Measurements from ENCODE around the gene ABCA13.

ABCA13 gene

DNA sequence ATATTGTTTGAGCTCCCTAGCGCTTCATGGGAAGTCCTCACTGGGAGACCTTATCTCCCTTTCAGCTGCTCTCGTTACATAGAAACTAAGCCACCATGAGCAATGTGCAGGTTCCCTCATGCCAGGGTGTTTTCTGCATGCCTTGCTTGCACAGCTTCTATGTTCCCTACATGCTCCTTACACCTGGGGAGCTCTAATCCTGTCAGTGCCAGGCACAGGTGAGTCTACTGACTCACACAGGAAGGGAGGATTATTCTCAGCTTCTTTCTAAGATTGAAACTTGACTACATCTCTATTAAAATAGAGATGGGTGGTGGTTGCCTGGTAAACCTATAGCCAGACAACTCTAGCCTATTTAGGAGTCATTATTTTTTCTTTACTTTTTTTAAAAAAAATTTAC, 377.4 kb downstream of the ABCA13 start:
- no peak for DNase-seq

DNA sequence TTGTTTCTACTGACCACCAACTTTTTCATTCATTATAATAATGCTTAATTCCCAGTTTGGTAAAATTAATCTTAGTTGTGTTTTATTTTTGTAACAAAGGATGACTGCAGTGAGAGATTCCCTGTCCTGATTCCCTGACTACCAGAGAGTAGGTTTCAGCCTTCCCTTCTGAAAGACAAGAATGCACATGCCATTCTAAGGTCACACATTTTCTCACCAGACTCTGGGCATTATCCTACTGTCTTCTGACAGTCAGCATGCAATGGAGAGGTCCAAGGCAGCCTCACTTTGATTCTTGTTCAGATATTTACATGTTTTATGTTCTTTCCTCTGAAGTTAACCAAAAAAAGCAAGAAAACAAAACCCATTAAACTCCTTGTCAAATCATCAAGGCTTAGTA, 380.4 kb downstream of the ABCA13 start:
- no peak for DNase-seq

DNA sequence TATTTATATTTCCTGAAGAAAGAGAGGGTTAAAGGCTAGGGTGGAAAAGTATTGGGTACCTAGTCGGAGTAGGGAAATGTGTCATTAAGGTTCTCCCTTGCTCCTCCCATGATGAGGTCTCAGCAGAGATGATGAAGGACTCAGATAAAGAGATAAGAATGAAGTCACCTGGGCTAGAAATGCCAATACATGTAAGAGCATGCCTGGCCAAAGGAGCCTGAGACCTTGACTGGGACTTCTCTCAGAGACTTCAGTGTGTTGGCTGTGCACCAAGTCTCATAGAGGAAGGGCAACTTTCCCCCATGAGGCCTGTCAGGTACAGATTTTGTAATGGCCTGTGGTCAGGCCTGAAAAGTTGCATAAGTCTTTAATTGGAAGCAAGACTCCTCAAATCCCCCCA, 392.1 kb downstream of the ABCA13 start:
- DNase-seq, result no peak

DNA sequence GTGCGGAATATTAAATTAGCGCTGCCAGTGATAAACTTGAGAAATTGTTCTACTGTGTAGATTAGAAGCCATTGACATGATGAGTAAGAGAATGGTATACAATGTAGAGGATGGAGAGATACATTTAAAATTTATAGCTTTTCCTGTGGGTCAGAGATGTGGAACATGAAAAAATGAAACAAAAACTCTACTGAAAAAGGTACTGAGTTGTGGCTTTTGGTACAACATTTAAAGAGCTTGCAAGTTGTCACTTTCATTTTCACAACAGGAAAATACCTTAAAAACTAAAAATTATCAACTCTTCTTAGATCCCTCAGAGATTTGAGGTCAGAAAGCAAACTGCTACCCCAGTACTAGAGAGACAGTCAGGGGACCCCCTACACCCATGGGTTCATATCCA, 404.3 kb downstream of the ABCA13 start:
- DNase-seq, result no peak

DNA sequence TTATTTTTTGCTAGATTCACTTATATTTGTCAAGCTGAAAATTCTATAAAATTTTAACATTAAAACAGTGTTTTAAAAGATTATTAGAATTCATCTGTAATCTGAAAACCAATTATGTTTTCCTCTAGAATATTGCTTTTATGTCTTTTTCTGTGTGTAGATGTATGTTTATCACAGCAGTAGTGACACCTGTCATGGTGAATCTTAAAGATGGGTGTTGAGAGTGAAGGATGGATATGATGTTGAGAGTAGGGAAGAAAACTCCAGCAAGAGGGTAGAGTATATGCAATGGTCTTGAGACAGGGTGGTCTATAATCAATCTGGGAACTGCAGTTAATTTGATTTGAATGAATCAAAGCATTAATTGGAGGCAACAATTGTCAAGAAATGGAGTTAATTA, 416.2 kb downstream of the ABCA13 start:
- DNase-seq, result no peak

DNA sequence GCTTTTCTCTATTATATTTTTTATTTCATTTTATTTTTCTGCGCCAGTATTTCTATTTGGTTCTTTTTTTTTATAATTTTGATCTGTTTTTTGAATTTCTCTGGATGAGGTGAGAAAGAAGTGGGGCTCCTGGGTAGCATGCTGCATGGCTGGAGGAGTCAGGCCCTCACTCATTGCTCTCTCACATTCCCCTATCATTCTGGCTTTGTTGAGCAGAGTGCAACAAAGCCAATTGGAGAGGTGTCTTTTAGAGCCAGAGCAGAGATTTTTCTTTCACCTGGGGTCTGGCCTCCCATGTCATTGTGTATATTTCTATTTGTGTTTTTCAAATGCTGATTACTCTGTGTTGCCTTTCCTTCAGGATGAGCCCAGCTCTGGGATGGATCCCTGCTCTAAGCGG, 423.1 kb downstream of the ABCA13 start:
- DNase-seq, result no peak

DNA sequence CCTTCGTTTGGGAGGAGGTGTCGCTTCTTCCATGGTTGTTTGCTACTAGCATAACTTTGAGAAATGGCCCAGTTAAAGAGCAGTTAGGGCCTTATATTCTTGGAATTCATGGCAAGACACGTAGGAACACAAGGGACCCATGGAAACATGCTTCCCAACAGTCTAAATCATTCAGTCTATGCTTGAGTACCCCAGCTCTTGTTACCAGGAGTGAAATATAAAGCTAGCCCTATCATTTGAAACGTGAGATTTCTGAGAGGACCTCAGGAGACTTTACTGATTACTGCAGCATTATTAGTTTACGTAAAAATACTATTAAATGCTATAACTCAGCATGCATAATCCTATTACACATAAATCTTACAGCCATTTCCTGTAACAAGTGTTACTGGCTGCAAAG, 424.5 kb downstream of the ABCA13 start:
- no peak for DNase-seq

DNA sequence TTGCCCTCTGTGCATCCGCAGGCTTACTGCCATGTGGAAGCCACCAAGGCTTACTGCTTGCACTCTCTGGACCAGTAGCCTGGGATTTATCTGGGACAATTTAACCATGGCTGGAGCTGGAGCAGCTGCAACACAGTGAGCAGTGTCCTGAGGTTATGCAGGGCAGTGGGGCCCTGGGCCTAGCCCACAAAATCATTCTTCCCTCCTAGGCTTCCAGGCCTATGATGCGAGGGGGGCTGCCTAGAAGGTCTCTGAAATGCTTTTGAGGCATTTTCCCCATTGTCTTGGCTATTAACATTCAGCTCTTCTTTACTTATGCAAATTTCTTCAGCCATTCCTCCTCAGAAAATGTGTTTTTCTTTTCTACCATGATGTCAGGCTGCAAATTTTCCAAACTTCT, 439.4 kb downstream of the ABCA13 start:
- no peak for DNase-seq

DNA sequence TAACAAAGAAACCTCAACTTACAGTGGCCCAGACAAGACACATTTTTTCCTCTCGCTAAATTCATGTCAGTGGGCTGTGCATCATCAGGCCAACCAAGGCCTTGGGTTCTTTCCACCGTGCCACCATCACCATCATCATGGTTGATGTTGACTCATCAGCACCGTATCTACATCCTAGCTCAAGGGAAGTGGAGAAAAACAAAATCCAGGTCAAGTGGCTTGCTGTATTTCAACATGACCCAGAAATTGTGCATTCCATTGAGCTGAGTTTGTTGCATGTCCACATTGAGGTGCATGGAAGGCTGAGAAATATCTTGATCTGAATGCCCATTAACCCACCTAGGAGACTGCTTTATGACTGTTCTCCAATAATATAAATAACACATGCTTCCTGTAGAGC, 440.7 kb downstream of the ABCA13 start:
- no peak for DNase-seq

DNA sequence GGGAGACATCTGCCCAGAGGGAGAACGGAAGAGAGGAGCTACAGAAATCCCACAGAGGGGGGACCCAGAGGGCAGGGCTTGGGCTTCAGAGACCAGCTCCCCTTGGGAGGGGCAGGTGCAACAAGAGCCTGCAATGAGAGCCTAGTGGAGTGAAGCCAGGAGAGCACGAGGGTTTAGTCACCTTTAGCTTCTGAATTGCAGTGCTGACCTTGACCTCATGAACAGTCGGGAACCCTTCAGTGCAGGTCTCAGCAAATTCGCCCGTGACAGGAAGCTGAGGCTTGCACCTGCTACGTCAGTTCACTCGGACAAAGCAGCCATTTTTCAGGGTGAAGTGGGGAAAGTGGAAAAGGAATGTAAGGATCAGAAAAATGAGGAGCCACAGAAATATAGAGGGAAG, 446.2 kb downstream of the ABCA13 start:
- no peak for DNase-seq

DNA sequence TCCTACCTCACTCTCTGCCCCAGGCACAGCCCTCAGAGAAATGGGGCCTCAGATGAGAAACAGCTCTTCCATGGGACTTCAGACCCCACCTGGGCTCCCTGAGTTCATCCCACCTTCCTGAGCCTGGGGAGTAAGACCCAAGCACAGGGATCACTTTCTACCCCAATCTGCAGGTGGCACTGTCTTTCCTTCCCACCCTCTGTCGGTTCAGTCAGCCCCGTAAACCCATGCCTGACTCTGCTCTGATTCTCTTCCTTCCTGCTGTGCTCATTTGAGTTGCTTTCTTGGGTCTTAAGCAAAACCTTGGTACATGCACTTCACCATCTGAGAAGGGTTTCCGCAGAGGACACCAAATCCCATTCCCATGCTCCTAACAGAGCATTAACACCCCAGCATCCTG, 446.7 kb downstream of the ABCA13 start:
- no peak for DNase-seq

DNA sequence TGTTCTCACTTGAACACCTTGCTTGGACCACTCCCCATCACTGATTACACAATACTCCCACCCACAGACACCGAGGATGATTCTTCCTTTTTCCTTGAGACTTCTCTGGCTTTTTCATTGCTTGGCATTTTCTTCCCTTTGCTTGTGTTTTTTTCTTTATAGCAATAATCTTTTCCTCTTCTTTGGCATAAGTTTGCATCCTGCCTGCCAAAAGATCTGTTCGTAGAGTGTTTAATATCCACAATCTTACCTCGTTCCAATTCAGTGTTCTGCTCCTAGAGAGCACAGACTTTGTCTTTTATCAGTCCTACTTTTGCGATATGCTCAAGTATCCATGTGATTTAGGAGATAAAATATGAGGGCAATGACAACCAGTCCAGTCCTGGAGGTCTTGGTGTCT, 449.8 kb downstream of the ABCA13 start:
- no peak for DNase-seq

DNA sequence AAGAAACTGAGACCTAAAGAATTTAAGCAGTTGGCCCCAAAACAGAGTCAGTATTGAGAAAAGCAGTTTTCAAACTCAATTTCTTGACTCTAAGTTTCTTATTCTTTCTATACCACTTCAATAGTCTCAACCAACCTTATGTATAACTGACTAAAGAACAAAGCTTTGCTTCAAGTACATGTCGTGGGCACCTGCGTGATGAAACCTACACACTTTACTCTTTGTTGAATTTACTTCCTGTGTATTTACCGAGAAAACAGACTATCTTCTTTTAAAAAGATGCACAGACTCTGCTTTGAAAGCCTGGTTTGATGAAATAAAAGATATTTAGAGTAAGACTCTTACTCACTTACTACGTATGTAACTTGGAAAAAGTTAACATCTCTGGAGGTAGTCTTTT, 455.9 kb downstream of the ABCA13 start:
- no peak for DNase-seq

DNA sequence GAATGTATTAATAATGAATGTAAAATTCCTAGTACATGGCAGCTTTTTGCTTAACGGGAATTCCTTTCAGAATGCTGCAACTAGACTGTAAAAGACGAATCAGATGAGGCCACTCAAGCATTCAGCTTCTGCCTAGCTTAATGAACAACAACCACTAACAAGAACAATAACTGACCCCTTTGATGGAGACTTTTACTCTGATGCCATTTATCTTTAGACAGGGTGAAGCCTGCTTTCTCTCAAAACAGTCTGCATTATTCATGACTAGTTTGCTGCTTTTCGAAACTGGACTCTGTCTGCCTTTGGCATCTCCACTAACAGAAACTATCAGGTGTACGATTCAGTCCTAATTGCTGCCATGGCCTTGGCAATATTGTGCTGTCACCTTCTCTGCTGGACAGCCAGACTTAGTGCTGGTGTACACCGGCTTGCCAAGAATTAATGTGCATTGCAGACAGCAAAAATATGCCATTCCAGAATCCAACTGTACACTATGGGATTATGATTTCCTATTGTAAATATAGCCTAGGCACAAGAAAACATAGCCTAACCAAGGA, 457.6 kb downstream of the ABCA13 start:
- no peak for DNase-seq

DNA sequence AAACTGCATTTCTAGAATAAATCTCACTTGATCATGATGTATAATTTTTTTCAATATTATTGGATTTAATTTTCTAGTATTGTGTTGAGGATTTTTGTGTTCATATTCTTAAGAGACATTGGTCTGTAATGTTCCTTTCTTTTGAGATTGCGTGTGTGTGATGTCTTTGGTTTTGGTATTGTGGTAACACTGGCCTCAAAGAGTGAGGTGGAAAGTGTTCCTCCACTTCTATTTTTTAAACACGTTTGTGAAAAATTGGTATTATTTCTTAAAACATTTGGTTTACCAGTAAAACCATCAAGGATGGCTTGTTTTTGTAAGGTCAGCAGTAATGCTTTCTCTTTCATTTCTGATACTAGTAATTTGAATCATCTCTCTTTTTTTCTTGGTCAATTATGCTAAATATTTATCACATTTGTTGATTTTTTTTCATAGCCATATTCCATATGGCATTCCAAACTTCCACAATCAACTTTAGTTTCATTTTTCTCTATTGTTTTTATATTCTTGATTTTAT, 462.9 kb downstream of the ABCA13 start:
- no peak for DNase-seq

DNA sequence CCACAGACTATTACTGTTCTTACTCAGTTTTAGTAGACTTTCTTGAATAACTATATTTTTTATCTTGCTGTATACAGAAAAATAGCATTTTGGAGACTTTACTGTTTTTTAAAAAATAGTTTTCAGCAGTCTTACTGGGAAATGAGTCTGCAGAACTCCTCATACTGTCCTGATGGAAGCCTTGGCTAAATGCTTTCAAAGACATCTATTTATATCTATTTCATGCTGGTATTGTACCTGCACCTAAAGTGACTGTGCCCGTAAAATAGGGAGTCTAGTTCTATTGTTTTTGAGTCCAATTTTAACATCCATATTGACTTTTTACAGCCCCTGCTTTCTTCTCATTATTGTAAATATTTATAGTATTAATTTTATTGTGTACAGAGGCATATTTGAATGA, 464.5 kb downstream of the ABCA13 start:
- no peak for DNase-seq

DNA sequence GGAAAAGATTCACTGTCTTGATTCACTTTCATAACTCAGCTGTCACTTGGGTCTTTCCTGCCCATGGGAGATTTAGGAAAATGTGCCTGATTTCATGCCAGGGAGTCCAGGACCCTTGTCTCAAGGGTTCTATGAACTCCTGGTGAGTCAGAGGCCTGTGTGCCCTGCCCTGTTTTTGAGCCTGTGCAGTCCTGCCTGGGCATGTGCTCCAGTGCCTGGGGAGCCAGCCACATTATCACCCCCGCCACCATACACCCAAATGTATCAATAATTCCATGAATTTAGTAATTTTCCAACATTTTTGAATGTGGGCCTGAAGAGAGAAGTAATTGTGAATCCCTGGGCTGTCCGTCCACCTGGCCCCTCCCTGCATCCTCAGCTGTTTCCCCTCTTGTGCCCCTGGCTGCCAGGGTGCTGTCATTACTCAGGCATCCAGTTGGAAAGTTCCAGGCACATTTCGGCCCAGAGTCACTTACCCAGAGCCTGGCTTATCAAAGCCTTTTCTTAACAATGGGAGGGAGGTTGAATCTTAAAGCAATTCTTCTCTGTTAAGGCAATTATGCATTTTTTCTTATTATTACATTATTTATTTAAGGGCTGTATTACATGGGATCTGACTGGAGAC, 465.2 kb downstream of the ABCA13 start:
- DNase-seq, result no peak

DNA sequence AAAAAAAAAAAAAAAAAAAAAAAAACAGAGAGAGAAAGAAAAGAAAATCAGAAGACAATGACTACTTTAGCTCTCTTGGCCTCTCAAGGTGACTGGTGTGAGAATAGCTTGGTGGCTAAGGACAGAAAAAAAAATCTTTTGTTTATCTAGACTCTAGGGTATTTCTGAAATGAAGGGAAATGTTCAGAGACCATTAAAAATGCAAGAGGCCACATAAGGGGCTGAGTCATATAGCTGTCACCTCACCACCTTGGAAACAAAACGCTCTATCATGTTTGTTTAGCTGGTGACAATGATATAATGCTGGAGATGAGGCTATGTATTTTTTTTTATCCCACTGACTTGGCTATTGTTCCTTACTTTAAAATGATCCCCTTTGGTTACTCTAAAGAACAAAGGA, 466.1 kb downstream of the ABCA13 start:
- DNase-seq, result no peak

DNA sequence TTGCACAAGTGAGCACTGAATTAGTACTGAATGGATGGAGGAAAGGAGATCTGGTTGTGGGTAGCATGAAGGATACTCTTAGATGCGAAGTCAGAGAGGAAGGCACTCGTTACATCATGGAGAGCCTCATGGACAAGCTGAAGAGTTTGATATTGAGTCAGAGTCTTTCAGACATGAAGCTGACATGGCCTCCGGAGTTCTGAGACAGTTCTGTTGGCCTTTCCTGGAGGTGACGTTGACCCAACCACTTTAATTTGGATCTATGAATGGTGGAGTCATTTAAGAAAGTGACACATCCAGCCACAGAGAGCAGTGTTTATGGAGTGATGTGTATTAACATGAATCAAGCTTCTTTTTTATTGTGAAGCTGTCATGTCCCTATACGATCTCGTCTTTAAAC, 466.8 kb downstream of the ABCA13 start:
- no peak for DNase-seq

DNA sequence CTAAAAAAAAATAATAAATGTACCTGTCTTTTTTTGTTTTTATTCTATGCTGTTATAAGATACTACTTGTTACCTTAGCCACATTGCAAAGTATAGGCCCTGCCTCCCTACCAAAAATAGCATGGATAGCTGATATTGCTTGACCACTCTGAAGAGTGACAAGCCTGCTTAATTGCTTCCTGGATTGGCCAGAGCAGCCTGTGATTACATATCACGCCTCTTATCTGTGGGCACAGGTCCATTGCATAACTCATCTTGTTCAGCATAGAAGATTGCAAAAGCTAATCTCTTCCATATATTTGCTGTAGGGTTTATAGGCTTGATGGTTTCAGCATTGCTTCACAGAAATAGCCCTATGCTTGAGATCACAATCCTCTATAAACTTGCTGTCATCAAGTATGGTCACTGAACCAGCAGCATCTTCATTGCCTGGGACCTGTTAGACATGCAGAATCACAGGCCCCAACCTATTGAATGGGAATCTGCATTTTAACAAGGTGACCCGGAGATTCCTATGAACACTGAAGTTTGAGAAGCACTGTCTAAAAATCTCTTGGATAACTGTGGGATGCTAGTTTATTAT, 472.3 kb downstream of the ABCA13 start:
- no peak for DNase-seq

DNA sequence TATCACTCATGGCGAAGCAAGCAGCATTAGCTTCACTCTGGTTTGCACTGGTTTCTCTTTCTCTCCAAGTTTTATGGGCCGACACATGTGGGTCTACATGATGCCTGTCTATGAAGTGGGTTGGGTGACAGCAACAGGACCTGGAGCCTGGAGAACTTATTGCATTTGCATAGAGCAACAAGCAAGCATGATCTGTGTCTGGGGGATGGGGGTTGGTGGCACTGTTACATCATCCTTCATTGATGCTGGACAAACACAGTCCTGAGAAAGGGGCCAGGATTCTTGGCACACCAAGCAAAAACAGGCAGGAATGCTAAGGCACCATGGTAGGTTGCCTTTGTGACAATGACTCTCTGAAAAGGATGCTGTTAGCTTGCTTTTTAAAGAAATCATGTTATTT, 486.9 kb downstream of the ABCA13 start:
- no peak for DNase-seq

DNA sequence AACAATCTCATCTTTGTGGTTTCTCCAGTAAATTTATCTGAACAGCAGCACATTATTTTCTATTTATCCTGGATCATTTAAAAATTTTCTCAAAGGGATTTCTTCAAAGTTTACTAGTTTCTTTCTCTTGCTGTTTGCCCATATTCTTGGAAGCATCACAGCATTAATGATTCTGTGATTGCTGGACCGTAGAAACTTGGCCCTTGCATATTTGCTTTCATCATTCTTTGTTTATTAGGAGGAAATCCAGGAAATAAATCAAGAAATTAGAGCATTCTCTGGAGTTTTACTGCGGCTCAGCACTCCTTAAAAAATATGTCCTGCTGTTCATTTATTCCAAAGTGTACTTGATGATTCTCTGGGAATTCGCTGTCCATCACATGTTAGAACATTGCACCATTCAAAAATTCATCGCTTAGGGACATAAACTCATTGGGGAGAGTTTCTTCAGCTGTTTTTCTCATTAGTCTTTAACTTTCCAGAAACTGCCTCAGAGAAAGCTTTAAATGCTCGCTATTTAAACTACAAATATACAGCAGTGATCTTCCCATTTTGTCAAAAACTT, 489.1 kb downstream of the ABCA13 start:
- DNase-seq, result no peak

DNA sequence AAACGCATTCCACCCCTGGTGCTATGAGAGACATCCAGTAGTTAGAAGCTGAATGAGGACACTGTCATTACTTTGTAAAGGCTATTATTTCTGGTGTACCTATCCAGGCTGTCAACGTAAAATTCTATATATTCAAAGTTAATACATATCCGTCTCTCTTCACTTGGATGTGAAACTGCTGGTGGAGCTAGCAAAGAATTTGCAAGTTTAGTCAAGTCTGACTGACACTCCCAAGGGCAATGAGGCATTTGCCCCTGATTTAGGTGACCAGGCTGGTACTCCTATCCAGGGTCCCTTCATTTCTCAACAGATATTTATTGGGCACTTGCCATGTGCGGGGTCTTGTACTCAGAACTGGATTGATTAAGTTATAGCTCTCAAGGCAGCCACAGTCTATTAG, 493.0 kb downstream of the ABCA13 start:
- DNase-seq, result no peak

DNA sequence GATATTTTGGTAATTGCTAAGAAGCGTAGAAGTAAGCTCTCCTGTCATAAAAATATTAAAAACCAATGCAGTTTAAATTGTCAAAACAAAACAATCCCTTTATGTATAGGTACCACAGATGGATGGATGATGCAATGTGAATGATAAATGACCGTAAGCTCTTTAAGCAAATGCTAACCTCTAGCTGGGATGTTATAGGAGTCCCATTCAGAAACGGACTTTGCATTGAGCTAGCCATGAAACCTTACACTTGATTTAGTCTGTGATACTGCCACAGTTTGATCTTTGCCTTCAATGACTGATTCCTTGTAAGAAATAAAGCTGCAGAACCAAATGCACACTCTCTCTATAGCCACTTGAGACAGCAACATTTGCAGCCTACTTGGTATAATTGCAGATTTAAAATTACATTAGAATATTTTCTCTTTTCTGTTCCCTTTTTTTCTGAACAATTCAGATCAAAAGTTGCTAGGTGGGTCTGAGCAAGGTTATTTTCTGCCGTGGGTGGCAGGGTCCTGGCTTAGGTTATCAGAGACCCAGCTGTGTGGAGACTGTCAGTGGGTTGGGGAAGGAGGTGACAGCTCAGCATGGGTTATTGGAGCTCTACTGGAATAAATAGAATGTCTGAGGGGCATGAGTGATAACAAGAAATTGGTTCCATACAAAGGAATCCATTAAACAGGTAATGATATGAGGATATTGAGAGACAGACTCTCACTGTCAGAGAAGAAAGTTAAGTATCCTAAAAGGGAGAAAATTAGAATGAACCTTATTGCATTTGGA, 494.3 kb downstream of the ABCA13 start:
- no peak for DNase-seq
